ENCODE measurements around the gene ADGRL3.

DNA sequence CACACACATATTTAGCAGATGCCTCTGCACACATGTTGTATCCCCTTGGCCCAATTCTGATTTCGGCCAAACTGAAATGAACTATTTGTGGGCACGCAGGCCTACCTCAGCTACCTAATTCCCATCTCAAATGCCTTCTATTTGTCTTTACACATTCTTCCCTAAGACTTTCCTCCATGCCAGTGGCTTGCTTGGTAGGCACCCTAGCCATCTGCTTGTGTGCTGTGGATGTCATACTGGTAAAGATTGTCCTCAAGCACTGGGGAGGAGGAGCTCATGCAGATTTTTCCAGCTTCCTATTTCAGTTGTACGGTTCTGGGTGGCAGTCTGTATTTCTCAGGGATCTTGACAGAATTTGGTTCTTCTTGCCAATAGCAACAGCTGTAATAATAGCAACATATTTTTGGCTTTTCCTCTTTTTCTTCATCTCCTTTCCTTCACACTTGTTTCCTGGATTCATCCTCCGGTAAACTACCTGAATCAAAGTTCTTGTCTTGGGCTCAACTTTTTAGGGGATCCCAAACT lies 514.3 kb downstream of the ADGRL3 start:
- TF ChIP-seq, protein P1, sequence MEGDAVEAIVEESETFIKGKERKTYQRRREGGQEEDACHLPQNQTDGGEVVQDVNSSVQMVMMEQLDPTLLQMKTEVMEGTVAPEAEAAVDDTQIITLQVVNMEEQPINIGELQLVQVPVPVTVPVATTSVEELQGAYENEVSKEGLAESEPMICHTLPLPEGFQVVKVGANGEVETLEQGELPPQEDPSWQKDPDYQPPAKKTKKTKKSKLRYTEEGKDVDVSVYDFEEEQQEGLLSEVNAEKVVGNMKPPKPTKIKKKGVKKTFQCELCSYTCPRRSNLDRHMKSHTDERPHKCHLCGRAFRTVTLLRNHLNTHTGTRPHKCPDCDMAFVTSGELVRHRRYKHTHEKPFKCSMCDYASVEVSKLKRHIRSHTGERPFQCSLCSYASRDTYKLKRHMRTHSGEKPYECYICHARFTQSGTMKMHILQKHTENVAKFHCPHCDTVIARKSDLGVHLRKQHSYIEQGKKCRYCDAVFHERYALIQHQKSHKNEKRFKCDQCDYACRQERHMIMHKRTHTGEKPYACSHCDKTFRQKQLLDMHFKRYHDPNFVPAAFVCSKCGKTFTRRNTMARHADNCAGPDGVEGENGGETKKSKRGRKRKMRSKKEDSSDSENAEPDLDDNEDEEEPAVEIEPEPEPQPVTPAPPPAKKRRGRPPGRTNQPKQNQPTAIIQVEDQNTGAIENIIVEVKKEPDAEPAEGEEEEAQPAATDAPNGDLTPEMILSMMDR (IDR thresholded peaks at IDR 0.05; ENCODE audit: low read depth, low read length) = no peak
- no peak for TF ChIP-seq EZH2phosphoT487 (IDR thresholded peaks at IDR 0.05; ENCODE audit: low read depth)

All from OCI-LY3 (cell line).